D721Med (cell line): ENCODE data around the gene WASL.
"Not testable (repeated sequence)": the region's sequence is repeated elsewhere in the genome, so short reads cannot be mapped to it uniquely, and the experiment has no call there.

Experiments used
- DNase-seq: peaks from one replicate; pipeline ENCODE4 v3.0.0; 2011; ENCODE audit warnings: low spot score; ENCODE audit not compliant: insufficient read length
- FAIRE-seq: peaks from 2 replicates; lab custom pipeline; 2011; peaks lifted over from hg19 to GRCh38; lab: Jason Lieb, UNC
- TF ChIP-seq, protein P1 (sequence below): IDR thresholded peaks from 2 replicates; pipeline ENCODE4 v1.5.1; 2012; ENCODE audit warnings: mild to moderate bottlenecking, control low read depth; ENCODE audit not compliant: insufficient read depth; ENCODE audit errors: missing control alignments

WASL gene

GRCh38 chr7:123635551-123636359, 113.0 kb downstream of the WASL start:
- no peak for FAIRE-seq
- DNase-seq, result no peak
- TF ChIP-seq, protein P1, sequence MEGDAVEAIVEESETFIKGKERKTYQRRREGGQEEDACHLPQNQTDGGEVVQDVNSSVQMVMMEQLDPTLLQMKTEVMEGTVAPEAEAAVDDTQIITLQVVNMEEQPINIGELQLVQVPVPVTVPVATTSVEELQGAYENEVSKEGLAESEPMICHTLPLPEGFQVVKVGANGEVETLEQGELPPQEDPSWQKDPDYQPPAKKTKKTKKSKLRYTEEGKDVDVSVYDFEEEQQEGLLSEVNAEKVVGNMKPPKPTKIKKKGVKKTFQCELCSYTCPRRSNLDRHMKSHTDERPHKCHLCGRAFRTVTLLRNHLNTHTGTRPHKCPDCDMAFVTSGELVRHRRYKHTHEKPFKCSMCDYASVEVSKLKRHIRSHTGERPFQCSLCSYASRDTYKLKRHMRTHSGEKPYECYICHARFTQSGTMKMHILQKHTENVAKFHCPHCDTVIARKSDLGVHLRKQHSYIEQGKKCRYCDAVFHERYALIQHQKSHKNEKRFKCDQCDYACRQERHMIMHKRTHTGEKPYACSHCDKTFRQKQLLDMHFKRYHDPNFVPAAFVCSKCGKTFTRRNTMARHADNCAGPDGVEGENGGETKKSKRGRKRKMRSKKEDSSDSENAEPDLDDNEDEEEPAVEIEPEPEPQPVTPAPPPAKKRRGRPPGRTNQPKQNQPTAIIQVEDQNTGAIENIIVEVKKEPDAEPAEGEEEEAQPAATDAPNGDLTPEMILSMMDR, result peak; percentile 80

DNA sequence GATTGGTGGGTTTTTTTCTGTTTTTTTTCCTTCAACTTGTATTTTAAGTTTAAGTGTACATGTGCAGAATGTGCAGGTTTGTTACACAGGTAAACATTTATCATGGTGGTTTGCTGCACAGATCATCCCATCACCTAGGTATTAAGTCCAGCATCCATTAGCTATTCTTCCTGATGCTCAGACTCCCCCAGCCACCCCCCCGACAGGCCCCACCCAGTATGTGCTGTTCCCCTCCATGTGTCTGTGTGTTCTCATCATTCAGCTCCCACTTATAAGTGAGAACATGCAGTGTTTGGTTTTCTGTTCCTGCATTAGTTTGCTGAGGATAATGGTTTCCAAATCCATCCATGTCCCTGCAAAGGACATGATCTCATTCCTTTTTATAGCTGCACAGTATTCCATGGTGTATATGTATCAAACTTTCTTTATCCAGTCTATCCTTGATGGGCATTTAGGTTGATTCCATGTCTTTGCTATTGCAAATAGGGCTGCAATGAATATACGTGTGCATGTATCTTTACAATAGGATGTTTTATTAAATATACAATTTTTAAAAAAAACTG, 114.7 kb downstream of the WASL start:
- not testable (repeated sequence) for FAIRE-seq

DNA sequence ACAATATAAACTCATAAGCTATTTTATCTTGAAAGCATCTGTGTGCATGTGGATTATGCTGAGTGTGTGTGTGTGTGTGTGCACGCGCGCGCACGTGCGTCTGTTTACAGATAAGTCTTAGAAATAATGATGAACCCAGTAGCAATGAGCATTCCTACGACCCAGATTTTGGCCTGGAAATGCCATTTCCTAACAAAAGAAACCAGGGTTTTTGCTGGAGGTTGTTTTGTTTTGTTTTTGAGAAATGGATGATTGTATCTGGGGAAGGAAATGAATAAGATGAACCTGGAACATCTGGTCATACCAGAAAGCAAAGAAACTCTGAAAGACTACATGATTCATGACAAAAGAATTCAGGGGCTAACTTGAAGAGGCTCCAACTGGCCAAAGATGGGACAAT, 115.2 kb downstream of the WASL start:
- FAIRE-seq, result no peak

More for the DNA sequence above, 114.7 kb downstream of the WASL start:
- not testable (repeated sequence) for DNase-seq

GRCh38 chr7:123632808-123633207, 116.0 kb downstream of the WASL start:
- DNase-seq (no peak), FAIRE-seq (no peak)
- TF ChIP-seq, protein P1, result no peak

More for the DNA sequence above, 115.2 kb downstream of the WASL start:
- DNase-seq, result no peak
- TF ChIP-seq, protein P1, result no peak
